Measurements from ENCODE around the gene KLK5.

GRCh38 chr19:50968716-50969412 is 16.0 kb upstream of the KLK5 start:
- TF ChIP-seq, protein P1, sequence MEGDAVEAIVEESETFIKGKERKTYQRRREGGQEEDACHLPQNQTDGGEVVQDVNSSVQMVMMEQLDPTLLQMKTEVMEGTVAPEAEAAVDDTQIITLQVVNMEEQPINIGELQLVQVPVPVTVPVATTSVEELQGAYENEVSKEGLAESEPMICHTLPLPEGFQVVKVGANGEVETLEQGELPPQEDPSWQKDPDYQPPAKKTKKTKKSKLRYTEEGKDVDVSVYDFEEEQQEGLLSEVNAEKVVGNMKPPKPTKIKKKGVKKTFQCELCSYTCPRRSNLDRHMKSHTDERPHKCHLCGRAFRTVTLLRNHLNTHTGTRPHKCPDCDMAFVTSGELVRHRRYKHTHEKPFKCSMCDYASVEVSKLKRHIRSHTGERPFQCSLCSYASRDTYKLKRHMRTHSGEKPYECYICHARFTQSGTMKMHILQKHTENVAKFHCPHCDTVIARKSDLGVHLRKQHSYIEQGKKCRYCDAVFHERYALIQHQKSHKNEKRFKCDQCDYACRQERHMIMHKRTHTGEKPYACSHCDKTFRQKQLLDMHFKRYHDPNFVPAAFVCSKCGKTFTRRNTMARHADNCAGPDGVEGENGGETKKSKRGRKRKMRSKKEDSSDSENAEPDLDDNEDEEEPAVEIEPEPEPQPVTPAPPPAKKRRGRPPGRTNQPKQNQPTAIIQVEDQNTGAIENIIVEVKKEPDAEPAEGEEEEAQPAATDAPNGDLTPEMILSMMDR (IDR thresholded peaks at IDR 0.05; ENCODE audit: low read length) = no peak
- TF ChIP-seq EZH2 (optimal IDR thresholded peaks at IDR 0.05; ENCODE audit: low read depth, low read length) = no peak

Data from MM.1S (cell line).